Stimulated activated CD4-positive, alpha-beta T cell treated with anti-CD3 and anti-CD28 coated beads, TNF-alpha, amount 100 ng/mL, for 48 hours (primary cell): ENCODE results near the gene SZT2.
A peak's percentile ranks its signal among the peaks of the same experiment; 100 is the strongest.

Experiments used
- DNase-seq, 3 donors: peaks; one replicate each; pipeline ENCODE4 v3.0.0-alpha.2; 2020; ENCODE audit warnings: low read depth in 3 of 3

The SZT2 gene

DNA sequence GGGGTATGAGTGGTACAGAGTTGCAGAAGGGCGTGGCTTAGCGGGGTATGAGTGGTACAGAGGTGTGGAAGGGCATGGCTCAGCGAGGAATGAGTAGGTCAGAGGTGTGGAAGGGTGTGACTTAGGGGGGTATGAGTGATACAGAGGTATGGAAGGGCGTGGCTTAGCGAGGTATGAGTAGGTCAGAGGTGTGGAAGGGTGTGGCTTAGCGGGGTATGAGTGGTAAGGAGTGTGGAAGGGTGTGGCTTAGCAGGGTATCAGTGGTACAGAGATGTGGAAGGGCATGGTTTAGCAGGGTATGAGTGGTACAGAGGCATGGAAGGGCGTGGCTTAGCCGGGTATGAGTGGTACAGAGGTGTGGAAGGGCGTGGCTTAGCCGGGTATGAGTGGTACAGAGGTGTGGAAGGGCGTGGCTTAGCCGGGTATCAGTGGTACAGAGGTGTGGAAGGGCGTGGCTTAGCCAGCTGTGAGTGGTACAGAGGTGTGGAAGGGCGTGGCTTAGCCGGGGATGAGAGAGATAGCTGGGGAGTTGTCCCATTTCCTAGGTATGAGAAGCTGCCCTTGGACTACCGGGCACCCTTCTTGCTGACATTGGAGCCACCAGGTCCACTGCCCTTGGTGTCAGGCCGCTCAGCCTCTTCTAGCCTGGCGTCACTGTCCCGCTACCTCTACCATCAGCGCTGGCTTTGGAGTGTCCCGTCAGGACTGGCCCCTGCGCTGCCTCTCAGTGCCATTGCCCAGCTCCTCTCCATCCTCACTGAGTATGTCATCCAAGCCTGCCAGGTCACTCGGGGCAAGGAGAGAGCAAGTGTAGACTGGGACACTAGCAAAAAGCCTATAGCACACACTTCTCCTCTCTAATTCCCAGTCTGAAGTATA, 34.2 kb downstream of the SZT2 start:
- peak in 1 of 3 donors; percentile 3 for DNase-seq

DNA sequence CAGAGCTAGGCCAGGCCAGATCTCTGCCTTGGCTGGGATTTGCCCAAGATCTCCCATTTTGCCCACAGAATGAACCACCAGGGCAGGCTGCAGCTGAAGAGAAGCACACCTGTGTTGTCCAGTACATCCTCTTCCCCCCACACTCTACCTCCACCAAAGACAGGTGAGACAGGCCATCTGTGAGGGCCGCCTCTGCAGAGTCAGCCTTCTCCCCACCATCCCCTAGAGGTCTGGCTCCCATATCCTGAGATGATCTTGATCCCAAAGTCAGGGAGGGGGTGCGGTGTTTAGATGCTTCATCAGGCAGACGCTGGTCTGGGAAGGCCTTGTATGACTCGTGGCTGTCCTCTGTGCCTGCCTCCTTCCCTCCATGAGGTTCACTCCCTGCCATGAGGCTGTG, 35.3 kb downstream of the SZT2 start:
- no peak for DNase-seq

DNA sequence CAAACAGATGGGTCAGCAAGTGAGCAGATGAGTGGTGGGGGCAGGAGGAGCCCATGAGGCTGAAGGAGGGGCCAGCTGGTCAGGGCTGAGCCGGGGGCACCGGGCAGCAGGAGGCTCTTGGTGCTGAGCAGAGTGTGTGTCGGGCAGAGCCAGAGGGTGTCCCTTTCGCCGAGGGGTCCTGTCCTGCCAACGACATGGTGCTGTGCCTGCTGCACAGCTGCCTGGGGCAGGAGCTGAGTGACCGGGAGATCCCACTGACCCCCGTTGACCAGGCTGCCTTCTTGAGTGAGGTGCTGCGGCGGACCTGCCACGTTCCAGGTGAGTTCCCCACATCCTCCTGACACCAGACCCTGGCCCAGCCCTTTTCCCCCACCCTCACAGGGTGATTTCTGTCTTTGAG, 36.5 kb downstream of the SZT2 start:
- no peak for DNase-seq

DNA sequence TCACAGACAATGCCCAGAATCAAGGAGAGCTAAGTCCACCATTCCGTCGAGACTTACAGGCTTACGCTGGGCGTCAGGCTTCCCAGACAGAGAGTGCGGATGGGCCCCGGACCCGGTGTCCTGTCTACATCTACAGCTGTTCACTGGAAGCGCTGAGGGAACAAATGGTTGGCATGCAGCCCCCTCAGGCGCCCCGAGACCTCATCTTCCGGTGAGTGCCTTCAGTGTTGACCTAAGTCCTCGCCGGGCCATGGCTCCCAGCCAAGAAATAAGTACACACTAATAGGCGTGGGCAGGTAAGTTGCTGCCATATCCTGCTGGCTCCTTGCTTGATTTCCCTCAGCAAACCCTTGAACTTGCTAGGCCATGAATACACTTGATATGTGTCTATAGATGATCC, 37.8 kb downstream of the SZT2 start:
- no peak for DNase-seq

DNA sequence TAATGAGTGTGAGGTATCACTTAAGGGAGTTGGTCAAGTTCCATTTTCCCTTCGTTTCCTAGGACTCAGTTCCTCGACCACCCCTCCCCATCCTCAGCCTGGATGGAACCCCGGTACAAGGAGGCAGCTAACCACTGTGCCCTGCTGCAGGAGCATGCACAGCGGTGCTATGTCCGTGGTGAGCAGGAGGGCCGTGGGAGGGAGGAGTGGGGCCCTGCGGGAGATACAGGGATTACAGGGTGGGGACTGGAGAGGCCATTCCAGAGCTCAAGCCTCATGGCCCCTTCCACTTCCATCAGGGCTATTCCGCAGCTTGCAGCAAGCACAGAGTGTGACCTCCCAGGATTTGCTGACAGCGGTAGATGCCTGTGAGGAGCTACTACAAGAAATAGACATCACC, 38.2 kb downstream of the SZT2 start:
- DNase-seq: no peak

DNA sequence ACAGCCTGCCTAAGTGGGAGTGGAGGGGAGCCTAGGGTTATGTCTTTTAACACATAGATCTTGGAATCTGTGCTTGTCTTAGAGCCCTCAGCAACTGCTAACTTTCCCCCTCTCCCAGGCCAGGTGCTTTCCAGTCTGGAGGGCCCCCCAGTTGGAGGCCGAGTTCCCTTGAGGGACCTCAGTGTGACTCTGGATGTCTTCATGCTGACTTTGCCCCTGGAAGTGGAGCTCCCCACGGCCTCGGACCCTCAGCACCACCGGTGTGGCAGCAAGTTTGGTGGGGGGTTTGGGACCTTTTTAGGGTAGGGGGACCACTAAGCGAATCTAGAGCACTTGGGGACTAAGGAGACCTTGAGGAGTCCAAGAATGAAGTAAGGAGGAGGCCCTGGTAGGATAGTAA, 41.1 kb downstream of the SZT2 start:
- DNase-seq: no peak

DNA sequence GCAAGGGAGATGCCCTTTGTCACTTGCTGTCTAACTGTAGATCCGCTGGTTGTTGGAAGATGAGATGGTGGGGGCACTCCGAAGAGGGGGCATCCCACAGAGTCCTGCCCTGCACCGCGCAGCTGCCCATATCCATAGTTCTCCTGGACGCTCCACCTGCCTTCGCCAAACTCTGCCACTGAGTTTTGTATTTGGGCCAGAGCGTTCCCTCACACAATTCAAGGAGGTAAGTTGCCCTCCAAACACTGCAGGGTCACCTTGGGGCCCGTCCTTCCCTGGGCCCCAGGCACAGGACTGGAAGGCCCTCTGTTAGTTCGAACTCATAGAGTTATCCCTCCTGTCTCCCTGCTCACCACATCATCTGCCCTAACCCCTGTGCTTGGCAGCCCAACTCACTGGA, 42.0 kb downstream of the SZT2 start:
- no peak for DNase-seq

DNA sequence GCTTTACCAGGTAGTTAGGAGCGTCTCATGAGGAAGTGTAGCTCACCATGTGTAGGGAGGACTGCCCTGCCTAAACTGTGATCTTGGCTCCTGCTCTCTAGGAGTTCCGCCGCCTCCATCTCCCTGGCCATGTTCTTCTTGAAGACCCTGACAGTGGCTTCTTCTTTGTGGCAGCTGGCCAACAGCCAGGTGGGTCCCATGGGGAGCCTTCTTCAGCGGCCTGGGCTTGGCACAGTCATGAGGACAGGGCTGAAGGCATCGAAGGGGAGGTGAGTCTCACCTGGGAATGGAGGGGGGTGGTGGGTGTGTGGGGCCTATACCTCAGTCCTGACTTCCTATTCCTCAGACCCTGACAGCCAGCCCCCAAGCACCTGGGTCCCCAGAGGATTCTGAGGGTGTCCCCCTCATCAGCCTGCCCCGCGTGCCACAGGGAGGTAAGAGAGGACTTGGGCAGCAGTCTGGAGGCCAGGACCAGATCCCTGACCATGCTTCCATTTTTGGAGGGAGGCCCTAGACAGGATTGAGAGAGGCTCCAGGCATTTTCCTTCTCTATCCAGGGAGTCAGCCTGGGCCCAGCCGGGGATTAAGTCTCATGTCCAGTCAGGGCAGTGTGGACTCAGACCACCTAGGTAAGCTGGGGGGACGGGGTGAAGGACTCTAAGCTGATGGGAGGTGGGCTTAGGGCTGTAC, 42.6 kb downstream of the SZT2 start:
- no peak for DNase-seq

DNA sequence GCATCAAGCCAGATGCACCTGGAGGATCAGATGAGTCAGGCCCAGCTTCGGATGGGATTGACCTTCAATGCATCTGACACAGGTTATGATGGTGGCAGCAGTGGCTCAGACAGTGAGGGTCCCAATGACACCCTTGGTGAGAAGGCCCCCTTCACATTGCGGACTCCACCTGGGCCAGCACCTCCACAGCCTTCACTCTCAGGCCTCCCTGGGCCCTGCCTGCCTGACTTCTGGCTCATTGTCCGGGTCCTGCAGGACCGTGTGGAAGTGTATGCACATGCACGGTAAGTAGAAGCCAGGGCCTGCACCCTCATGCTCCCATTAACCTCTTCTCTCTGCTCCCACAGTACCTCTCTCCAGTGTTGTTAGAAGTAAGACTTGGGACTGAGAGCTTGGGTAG, 43.2 kb downstream of the SZT2 start:
- DNase-seq: no peak

DNA sequence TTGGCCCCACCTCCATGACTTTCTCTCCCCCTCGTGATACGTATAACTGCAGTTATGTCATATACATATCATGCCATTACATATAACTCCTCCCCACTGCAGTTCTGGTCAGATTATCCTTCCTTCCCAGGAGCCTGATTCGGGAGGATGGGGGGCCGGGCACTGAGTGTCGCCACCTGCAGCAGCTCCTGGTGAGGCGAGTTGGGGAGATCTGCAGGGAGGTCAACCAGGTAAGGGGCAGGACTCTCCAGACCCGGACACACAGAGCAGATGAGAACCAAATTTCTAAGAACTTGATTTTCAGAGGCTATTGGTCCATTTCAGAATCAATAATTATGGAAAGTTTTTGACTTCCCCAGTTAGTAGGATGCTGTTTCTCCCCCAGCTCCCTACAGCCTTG, 44.6 kb downstream of the SZT2 start:
- DNase-seq: no peak

DNA sequence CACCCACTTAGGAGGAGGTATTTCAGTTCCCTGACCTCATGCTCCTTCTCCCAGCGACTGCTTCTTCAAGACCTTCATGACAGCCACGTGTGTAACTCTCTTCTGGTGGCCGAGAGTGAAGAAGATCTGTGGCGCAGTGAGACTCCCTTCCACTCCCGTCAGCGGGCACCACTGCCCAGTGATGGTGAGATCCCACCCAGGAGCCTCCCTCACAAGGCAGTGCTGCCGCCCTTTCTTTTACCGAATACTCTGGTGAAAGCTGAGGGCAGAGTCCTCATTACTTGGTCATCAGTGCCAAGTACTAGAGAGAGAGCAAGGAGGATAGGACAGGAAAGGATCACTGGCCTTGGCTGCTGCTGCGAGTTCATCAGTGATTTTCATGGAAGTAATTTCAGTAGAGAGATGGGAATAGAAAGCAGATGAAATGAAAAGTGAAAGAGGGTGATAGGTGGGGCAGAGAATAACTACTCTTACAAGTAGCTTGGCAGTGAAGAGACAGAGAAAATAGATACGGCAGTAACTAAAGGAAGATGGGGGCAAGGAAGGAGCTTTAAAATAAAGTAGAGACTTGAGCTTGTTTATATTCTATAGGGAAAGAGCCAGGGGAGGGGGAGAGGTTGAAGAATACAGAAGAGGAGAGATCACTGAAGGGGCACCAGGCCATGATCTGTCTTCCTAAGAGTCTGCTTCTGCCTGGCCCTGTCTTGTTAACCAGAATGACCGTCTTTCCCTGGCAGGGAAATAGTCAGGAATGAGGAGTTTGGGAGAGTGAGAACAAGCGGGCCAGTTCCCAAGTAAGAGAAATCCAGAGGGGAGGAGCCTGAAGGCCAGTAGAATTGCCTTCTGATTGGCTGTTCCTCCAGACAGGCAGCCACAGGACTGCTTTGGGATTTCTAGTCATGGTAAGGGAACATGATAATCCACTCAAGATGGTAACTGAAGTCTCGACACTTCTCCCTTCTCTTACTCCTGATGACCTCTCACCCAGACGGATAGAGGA, 45.7 kb downstream of the SZT2 start:
- DNase-seq: no peak

DNA sequence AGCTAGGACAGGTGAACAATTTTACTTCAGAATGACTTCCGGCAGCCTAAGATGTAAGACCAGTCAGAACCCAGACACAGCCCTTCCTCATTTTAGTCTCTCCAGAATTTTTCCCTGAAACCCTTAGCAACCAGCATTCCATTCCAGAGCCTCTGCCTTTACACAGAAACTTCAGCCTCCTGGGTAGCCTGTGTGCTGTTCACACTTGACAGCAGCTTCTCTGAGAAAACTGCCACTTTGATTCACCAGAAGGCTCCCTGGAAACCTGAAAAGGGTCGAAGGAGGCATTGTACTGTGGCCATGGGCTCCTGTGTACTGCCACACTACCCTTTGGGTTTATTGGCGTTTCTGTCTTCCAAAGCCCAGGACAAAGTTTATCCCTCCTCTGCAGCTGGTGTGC, 46.7 kb downstream of the SZT2 start:
- DNase-seq: no peak

DNA sequence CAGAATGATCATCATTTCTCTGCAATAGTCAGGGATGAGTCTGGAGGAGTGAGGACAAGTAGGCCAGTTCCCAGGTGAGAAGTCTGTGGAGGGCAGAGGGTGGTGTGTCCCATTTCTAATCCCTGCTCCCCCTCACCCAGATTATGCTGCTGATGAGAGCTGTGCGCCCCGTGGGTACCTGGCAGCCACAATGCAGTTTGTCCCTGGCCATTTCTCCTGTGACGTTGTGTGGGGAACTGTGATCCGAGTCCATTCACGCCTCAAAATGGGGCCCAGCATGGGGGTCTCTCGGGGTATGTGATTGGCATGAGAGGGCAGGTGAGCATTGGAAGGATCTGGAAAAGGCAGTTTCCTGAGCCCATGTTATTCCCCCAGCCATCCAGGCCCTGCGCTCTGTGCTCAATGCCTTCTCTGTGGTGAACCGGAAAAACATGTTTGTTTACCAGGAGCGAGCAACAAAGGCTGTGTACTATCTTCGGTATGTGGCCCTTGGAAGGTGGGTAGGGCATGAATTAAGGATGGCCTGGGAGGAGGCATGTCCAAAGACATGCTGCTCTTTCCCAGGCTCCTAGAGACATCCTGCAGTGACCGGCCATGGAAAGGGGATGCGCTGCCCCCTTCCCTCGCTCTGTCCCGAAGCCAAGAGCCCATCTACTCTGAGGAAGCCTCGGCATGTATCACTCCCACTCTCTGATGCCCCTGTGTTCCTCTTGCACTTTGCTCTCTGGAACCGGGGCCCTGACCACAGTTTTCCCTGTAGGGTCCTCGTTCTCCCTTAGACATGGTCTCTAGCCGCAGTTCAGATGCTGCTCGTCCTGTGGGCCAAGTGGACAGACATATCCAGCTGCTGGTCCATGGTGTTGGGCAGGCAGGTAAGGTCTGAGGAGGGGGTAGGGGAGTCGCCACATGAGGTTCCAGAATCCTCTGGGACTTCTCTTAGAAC, 47.6 kb downstream of the SZT2 start:
- no peak for DNase-seq

DNA sequence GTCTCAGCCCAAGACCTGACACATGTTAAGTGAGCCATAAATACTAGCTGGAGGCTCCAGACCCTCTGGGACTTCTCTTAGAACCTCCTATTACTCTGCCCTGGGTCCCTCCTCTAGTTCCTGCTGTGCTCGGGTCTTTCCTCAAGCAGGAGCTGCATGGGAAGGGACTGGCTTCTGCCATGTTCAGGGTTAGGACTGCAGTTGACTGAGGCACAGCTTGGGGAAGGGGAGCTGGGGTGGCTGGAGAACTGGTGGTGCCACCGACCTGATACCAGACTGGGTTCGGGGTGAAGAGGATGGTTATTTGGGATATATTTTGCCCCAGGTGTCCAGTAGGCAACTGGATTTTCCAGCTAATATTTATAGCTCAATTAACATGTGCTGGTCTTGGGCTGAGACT, 48.3 kb downstream of the SZT2 start:
- no peak for DNase-seq

DNA sequence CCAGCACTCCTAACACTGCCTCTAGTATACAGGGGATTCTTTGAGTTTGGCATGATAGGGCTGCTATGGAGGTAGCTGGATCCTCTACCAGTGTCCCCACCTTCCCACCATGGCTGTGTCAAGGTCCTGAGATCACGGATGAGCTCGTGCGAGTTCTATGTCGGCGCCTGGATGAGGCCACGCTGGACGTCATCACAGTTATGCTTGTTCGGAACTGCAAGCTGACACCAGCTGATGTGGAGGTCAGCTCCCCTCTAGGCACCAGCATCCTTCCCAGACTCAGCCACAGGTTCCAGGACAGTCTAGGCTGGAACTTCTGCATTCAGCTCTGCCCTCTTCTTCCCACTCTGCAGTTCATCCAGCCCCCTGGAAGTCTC, 48.9 kb downstream of the SZT2 start:
- no peak for DNase-seq

DNA sequence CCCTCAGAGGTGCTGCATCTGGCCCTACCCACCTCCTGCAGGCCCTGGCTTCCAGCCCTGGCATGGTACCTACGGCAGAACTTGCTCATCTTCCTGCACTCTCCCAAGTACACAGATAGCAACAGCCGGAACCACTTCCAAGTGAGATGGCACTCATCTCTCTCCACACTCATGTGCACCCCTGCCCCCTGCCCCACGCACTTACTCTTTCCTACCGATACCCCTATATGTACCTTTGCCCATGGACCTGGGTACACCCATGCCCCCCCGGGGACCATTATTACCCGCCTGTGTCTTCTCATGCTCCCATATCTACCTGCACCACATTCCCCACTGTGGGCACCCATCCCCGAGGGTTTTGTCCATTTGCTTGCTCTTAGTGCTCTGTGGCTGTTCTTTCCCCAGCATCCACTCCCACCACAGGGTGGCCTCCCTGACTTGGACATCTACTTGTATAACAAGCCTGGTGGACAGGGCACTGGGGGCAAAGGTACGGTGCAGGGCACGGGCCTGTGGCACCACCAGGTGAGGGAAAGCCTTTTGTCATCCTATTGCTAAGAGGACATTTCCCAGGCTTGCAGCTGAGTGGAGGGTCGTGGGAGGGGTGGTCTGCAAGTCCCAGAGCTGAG, 49.4 kb downstream of the SZT2 start:
- DNase-seq: no peak

DNA sequence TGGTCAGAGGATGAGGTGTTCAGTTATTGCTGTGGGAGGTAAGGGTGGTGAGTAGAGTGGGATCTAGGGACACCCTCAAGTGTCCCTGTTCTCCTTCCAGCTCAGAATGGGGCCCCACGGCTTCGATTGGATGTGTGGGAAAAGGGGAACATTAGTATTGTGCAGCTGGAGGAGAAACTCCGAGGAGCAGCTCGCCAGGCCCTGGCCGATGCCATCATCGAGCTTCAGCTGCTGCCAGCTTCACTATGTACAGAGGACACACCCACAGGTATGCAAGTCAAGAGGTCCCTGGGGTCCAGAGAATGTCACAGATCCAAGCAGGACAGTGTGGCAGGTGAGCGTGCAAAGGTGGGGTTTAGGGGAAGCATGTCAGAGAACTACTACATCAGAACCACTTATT, 50.1 kb downstream of the SZT2 start:
- no peak for DNase-seq

DNA sequence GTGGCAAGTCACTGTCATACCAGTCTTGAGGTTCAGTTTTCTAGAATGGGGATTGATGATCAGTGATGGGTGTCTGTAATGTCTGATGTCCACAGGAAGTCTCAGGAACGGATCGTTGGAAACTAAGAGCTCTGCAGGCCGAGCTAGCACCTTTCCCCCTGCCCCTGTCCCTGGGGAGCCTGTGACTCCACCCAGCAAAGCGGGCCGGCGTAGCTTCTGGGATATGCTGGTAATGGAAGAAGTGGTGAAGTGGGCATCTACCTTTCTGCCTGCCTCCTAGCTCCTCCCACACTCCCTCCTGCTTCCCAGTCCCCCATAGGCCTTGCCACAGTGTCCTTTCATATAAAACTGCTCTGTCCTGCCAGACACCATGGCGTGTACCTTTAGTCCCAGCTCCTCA, 50.7 kb downstream of the SZT2 start:
- no peak for DNase-seq

DNA sequence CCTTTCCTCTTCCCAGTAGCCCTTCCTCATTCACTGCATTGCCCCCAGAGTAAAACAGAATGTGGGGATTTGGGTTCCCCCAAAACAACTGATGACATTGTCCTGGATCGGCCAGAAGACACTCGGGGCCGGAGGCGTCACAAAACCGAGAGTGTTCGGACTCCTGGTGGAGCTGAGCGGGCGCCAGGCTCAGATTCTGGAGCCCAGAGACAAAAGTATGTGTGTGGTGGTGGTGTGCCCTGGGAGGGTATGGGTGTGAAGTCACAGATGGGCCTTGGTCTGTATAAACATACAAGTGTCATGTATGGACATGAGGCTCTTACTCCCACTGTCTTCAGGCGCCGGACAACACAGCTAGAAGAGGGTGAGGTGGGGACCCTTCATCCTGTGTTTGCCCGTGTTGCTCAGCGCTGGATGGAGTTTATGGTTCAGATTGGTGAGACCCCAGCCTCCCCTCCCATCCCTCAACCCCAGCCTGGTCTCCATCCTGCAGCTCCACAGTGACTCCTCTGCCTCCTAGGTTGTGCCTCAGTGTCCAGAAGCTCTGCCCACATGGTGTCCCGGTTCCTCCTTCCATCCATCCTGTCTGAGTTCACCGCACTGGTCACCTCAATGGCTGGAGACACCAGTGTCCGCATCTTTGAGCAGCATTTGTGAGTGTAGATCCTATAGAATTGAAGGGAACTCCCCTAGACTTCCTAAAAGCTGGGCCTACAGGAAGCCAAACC, 51.6 kb downstream of the SZT2 start:
- no peak for DNase-seq
